GM12878 (cell line): ENCODE data around the gene PCSK1.

ENCODE experiments used
- EP300 ChIP-seq, 2 experiments: fragments of 150-350 bp in 1 of 2; IDR thresholded peaks; 2 replicates each; pipeline ENCODE4 v1.6.1; 2011 to 2012; ENCODE audit warnings: low read depth in 2 of 2, low read length in 2 of 2, borderline replicate concordance in 1 of 2, improper control_type of control experiment in 1 of 2, inconsistent platforms in 1 of 2; ENCODE audit not compliant: control insufficient read depth in 1 of 2
- MTA3 ChIP-seq: IDR thresholded peaks from 2 replicates; pipeline ENCODE4 v1.6.1; 2012; ENCODE audit warnings: low read length, inconsistent platforms, borderline replicate concordance
- SP1 ChIP-seq: IDR thresholded peaks from one replicate; pipeline ENCODE4 v1.6.1; 2011; ENCODE audit warnings: low read depth, low read length
- TF ChIP-seq, protein P1 (sequence below), 3 experiments: IDR thresholded peaks in 2 of 3; conservative IDR thresholded peaks in 1 of 3; 2 replicates each; pipeline ENCODE4 v1.5.1; 2011; ENCODE audit warnings: low read depth in 3 of 3, low read length in 3 of 3, mild to moderate bottlenecking in 3 of 3, control low read depth in 2 of 3, moderate library complexity in 2 of 3, inconsistent platforms in 1 of 3, mixed read lengths in 1 of 3; ENCODE audit not compliant: control insufficient read depth in 2 of 3, insufficient read depth in 1 of 3; ENCODE audit errors: extremely low read depth in 1 of 3

DNA sequence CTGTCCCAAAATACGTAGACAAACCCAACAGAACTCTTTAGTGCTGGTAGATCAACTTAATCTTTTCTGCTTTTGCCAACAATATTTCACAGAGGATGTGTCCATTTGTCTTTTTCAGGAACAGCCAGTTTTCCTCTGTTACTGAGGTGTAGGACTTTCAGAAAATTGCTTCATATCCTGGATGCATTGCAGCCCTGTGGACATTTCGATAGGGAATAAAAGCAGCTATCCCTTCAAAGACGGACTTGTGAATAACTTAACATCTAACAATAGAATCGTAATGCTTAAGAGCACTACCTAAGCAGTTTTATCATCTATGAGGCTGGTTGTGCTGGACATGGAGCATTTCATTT lies 59.7 kb downstream of the PCSK1 start:
- TF ChIP-seq MTA3 (no peak), EP300 (IDR thresholded peaks at IDR 0.05; ENCODE audit: borderline replicate concordance in 1 of 2, control insufficient read depth in 1 of 2, low read depth in 2 of 2, low read length in 2 of 2) (no peak), SP1 (no peak)
- TF ChIP-seq, protein P1, sequence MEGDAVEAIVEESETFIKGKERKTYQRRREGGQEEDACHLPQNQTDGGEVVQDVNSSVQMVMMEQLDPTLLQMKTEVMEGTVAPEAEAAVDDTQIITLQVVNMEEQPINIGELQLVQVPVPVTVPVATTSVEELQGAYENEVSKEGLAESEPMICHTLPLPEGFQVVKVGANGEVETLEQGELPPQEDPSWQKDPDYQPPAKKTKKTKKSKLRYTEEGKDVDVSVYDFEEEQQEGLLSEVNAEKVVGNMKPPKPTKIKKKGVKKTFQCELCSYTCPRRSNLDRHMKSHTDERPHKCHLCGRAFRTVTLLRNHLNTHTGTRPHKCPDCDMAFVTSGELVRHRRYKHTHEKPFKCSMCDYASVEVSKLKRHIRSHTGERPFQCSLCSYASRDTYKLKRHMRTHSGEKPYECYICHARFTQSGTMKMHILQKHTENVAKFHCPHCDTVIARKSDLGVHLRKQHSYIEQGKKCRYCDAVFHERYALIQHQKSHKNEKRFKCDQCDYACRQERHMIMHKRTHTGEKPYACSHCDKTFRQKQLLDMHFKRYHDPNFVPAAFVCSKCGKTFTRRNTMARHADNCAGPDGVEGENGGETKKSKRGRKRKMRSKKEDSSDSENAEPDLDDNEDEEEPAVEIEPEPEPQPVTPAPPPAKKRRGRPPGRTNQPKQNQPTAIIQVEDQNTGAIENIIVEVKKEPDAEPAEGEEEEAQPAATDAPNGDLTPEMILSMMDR (IDR thresholded peaks at IDR 0.05 in 2 of 3, conservative IDR thresholded peaks at IDR 0.05 in 1 of 3; ENCODE audit: control insufficient read depth in 2 of 3, extremely low read depth in 1 of 3, insufficient read depth in 1 of 3, low read depth in 3 of 3, low read length in 3 of 3): no peak
